HG03378 (cell line): Measurements from ENCODE around the gene PRKAB1.

ENCODE experiments used
- ATAC-seq: cut with Tn5 transposase; IDR thresholded peaks from one replicate; pipeline ENCODE4 v1.9.1; 2021; ENCODE audit warnings: mild to moderate bottlenecking, moderate library complexity; ENCODE audit not compliant: unreplicated experiment

PRKAB1 gene

DNA sequence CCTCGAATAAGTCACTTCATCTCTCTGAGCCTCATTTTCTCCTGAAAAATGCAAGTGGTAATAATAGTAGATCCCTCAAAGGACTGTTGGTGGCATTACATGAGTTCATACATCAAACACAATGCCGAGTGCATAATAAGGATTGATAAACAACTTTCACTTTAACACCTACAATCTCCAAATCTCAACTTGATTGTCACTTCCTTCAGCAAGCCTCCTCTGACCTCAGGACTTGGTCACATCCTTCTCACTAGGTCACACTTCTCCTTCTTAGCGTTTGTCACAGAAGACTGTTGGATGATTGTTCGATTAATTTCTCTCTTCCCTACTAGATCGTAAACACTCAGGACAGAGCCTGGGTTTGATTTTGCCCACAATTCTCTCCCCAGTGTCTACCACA is 7.9 kb upstream of the PRKAB1 start:
- no peak for ATAC-seq

DNA sequence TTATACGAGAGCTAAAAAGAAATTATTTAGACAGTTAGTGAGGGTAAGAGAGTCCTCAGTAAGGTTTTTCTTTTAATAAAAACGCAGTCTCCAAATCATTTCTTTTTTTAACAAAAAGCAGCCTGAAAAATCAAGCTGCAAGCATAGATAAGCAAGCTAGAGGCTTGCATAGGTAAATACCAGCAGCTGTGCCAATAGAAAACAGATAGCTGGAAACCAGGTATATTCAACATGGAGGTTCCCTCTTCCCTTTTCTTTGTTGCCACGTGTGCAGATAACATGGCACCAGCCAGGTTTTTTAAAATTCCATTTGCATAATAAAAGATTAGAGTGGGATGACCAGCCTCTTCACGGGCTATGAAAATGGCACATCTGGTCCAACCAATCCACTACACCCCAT is 6.1 kb upstream of the PRKAB1 start:
- ATAC-seq: no peak

DNA sequence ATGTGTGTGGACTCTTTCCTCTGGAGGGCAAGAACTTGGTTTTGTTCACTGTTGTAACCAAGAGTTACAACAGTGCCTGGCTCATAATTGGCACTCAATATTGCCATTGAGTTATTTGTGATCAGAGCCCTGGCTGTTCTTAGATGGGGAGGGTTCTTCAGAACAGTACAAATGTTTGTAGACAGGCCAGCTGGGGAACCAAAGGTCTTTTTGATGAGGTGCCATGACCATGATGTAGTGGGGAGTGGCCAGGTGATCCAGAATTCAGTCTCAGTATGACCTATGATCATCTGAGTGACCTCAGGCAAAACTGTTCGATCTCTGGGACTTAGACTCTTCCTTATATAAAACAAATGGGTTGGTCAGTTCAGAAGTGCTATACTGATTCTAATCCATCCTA is 3.3 kb upstream of the PRKAB1 start:
- no peak for ATAC-seq

DNA sequence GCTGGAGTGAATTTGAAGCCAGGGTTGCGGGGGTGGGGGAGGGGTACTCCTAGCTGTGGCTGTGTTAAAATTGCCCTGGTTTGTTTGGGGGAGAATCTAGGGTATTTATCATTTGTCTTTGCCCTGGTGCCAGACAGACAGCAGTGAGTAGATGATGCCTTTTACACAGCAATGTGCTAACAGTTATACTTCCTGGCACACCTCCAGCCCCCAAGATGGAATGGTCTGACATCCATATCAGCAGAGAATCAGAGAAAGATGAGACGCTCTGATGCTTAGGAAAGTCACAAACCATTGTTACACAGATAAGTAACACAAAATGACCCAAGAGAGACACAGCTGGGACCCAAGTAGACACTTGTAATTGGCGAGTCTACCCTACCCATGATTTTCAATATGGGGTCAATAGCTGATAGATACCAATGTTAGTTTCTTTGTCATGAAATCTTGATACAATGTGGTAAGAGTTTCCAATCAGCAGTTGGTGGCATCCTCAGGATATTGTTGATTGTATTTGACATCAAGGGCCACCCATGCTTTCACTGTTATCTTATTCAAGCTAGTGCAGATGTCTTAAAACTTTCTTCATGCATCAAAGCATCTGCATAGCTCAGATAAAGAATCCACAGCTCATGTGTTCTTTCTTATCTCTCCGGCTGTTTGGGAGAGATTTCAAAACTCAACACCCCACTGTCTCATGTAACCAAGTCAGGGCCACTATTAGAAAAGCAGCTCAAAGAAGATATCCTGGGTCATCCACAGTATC is 2.6 kb upstream of the PRKAB1 start:
- ATAC-seq: no peak

DNA sequence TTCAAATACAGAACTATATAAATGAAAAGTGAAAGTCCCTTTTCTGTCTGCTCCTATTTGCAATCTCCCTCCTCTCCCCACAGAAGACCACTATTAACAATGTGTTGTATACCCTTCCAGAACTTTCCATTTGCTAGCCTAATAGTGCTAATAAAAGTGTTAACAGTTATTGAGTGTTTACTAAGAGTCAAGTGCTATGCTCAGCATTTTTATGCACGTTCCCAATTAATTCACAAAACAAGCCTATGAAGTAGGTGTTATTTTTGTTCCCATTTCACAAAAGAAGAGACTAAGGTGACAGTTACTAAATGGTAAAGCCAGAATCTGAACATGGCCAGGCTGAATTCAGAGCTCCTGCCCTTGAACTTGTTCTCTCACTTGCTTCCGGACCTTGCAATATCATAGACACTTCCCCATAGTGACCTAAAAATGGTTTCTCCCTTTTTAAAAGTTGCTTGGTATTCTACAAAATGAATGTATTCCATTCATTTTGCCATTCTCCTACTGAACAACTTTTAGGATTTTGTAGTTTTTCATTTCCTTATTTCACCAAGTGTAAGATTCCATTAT is 1.6 kb upstream of the PRKAB1 start:
- ATAC-seq: no peak

DNA sequence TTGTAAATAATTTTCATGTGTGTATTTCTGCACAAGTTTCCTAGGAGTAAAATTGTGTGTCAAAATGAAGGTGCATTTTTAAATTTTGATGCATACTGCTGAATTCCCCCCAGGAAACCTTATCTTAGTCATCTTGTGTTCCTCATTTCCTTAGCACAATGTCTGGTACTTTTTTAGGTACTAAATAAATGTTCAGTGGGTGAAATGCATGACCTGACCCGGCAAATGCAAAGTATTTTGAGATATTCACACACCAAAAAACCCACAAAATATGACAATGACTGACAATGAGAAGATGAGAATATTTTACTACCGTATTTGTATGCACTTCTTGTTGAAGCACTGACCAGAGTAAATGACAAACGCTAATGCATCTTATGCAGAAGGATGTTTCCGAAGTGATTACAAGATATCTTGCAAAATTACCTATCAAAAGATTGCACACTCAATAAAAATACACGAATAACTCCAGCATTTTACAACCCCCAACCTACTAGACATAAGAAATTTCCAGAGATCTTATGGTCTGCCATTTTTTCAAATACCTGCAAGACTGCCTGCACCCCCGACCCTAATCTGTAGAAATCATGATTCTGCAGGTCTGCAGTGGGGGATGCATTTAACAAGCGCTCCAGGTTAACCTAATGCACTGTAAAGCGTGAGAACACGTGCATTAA is 895 bp upstream of the PRKAB1 start:
- no peak for ATAC-seq

DNA sequence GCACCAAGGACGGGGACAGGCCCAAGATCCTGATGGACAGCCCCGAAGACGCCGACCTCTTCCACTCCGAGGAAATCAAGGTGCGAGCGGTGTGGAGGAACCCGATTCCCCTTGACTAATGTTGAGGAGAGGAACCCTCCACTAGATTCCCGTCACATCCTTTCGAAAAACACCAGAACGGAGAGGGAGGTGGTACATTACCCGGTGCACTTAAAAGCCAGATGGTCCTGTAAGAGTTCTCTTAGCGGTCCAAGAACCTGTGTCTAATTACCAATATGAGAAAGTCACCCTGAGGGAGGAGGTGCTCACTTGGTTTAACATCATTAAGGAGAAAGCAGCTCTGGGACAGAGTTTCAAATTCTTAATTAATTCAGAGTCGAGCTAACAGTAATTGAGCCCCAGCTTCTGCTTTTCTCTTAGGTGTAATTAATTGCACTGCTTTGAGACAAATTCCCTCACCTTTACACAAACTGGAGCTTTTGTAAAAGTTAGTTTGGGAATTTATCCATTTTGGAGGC is 450 bp downstream of the PRKAB1 start:
- ATAC-seq: no peak

DNA sequence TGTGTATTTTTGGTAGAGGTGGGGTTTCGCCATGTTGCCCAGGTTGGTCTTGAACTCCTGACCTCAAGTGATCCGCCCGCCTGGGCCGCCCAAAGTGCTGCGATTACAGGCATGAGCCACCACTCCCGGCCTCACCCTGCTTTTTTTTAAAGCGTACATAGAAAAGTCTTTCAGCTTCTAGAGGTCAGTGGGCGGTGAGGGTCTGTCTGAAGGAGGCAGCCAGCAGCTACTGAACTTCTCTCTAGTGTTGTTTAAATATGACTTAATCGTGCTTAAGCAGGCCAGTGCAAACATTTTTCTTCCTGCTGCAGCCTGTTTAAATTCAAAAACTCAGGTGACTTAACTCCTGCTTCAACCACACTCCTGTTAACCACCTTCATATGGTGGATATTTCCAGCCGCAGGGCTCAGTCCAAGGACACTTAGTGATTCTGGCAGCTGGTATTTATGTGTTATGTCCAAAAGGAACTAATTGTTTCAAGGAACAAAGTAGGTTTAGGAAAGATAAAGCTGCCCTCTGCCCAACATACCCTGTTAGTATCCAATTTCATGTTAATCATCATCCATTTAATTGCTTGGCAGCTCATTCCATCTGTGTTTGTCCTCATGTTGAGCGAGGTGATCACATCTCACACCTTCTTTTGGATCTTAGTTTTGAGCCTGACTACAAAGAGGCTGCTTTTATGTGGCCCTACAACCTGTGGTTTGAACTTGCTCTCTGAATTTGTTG is 2.0 kb downstream of the PRKAB1 start:
- no peak for ATAC-seq

DNA sequence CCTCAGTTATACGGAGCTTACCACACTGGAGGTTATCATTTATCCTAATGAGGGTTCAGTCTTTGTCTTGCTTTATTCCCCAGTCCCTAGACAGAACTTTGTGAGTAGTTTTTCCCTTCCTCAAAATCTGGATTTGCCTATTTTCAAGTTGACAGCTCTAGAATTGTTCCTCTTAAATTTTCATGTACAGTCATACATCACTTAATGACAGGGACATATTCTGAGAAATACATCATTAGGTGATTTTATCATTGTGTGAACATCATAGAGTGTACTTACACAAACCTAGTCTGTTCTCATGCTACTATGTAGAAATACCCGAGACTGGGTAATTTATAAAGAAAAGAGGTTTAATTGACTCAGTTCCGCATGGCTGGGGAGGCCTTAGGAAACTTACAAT is 3.1 kb downstream of the PRKAB1 start:
- ATAC-seq: no peak

DNA sequence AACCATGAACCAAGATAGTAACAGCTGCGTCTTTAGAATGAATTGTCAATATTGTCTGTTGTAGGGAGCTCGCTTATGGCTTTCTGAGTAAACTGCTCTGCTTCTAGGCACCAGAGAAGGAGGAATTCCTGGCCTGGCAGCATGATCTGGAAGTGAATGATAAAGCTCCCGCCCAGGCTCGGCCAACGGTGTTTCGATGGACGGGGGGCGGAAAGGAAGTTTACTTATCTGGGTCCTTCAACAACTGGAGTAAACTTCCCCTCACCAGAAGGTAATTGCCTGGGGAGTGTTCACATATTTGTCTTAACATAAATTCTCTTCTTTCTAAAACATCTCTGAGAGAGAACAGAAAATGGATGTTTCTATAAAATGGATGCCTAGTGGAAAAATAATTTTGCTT is 4.3 kb downstream of the PRKAB1 start:
- no peak for ATAC-seq

DNA sequence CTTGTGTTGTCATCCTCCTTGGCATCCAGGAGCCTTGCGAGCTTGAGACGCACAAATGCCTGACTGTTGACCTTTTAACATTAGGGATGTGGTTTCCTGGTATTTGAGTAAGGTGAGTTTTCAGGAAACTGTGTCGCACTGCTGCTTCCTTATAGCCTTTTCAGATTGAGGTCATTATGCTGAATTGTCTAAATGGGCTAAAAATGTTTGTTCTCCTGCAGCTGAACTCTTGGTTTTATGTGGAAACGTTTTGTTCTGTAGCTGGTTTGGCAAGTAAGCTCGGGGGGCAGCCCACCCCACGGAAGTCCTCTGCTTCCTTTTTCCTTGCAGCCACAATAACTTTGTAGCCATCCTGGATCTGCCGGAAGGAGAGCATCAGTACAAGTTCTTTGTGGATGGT is 5.7 kb downstream of the PRKAB1 start:
- no peak for ATAC-seq

DNA sequence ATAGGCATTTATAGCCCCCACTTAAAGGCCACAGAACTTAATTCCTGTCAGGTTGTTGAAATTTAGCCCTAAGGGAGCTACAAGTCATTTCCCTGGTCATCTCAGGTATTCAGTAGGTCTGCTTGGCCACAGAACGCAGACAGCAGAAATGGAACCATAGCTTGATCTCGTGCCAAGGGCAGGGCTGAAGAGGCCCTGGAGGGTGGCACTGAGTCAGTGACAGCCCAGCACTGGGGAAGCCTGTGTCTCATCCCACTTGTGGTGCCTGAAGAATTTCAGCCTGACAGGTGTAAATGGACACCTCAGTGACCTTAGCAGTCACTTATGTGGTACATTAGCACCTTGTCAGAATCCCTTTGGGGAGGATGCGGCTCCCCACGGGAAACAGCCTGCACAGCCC is 6.6 kb downstream of the PRKAB1 start:
- no peak for ATAC-seq

DNA sequence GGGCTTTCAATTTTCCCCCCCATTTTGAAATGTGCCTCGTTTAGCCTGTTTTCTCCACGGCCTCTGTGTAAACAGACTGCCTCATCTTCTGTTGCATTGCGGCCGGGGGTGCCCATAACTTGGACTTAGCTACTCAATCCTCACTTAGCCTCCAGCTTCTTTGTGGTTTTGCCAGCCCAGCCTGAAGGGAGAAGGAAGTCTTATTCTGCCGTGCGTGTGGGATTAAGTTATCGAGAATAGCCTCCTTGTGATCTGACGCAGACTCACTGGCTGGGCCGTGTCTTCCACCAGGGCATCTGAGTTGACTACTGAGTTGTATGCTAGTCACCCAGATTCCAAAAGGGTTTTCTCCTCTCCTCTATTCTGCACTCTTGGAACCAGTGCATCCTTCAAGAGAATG is 8.1 kb downstream of the PRKAB1 start:
- no peak for ATAC-seq

DNA sequence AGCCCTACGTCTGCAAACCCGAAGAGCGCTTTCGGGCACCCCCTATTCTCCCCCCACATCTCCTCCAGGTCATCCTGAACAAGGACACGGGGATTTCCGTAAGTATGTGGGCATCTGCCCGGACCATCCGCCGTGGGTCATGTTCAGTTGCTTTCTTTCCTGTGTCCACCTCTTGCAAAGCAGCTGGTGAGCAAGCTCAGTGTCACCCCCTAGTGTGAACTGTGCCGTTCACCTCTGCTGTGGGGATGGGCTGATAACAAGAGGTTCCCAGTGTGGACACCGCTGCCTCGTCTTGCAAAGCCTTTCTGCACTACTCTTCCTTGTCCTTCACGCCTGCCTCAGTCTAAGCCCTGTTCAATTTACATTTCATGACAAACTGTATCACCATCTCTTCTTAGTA is 8.6 kb downstream of the PRKAB1 start:
- ATAC-seq: no peak

DNA sequence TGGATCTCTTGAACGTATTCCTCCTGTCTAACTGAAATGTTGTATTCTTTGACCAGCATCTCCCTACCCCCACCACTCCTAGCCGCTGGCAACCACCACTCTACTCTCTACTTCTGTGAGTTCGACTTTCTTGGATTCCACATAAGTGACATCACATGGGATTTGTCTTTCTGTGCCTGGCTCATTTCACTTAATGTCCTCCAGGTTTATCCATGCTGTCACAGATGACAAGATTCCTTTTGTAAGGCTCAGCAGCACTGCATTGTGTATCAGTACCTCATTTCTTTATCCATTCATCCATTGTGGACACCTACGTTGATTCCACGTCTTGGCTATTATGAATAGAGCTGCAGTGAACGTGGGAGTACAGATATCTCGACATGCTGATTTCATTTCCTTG is 10.5 kb downstream of the PRKAB1 start:
- ATAC-seq: no peak

DNA sequence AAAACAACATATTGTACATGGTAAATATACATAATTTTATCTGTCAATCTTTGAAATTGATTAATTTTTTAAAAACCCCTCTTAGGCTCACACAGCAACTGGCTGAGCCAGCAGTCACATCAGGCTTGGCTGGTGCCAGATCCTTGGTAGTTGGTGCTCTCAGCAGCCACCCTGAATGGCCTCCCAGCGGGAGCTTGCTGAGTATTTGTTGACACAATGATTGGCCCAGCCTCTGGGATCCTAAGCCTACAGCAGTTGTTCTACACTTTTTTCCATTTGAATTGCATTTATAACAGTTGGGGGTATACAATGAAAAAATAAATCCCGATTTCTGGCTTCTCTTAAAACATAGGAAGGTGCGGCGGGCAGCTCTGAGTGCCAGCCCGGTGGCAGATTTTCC is 11.1 kb downstream of the PRKAB1 start:
- no peak for ATAC-seq

DNA sequence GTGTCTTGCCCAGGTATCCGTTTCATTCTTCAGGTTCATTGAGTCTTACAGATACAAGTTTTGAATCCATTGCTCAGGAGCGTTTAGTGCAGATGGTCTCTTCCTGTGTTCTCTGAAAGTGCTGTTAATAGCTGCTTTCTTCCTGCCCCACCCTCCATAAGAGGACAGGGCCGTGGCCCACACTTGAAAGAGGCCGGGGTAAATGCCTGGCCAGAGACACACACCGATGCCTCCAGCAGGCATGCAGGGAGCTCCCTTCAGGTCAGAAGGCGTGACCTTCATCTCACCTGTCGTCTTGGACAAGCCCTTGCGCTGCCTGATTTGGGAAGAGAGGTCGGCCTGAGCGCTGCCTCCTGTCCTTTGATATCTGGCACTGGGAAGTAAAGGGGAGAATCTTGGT is 11.6 kb downstream of the PRKAB1 start:
- ATAC-seq: no peak

DNA sequence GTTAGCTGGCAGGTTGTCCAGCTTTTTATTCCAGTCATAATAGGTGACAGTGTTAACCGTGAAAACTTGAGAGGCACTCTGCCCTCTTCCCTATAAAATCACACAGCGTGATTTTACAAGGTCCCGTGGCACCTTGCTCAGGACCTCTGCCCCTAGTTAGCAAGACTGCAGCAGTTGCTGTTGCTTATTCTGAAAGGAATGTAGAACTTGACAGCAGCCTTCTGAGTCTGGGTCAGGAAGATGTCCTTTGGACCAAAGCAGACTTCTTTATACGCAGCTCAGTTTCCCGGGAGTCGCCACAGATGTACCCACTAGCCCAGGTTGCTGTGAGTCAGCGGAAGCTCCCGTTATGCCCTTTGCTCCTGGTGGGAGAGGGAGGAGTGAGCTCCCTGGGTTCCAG is 13.2 kb downstream of the PRKAB1 start:
- ATAC-seq: no peak

DNA sequence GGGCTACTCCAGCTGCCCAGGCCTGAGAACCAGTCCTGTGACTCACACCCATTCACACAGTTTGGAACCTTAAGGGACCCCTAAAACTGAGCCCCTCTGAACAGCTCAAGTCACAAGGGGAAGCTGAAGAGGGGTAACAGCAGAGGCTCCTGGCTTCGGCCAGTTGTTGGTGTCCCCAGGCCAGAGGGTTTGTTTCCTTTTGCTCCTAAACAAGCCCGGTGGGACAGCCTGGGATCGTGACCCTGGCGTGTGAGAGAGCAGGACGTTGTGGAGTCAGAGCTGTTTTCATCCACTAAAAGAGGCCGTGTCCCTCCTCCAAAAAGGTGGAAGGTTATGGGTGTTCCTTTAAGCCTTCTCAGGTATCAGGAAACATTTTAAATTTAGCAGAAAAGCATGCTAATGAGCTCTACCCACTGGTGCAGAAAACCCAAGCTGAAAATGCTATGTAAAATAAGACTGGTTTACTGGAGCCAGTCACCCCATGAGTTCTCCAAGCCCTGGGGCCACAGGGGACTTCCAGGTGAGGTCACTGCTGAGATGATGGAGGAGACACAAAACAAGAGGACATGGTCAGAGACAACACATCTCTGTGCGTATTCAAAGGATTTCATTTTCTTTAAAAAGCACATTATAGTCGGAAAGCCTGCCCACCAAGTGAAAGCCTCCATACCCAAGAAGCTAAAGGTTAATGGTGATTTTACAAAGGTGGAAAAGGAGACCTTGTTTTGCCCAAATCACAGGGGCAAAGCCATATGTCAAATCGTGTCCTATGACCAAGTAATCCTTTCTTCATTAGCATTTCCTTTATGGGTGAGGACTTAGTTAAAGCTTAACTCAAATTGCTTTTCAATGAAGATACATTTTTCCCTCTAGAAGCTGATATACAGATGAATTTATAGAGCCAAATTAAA is 14.1 kb downstream of the PRKAB1 start:
- ATAC-seq: no peak

DNA sequence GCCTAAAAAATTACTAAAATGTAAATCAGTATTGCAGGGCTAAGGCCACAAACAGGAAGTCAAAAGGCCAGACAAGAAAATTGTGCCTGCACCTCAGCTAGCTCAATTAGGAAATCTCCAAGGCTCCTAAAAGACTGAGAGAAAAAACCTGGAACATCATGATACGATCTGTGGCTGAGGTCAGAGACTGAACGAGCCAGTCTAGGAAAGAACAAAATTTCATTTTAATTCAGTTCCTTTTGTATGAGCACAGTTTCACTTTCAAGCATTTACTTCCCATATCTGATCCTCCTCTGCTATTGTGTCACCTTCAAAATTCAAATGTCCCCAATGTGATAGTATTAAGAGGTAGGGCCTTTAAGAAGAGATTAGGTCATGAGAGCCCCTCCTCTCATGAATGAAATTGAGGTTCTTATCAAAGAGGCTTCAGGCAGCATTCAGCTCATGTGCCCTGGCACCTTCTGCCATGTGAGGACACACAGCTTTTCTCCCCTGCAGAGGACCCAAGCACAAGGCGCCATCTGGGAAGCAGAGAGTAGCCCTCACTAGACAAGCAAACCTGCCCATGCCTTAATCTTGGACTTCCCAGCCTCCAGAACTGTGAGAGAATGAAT is 14.8 kb downstream of the PRKAB1 start:
- peak; percentile 47 for ATAC-seq
